Measurements from ENCODE around the gene ZMYM4. TPM values are rescaled to one million over a fixed set of nuclear protein-coding genes. Genes with fewer than 3 reads are reported as not detected.

The ZMYM4 gene
- polyA plus RNA-seq, 2 of the 4 experiments (the other 2 are of a cell fraction): 12.2 to 36.3 TPM

DNA sequence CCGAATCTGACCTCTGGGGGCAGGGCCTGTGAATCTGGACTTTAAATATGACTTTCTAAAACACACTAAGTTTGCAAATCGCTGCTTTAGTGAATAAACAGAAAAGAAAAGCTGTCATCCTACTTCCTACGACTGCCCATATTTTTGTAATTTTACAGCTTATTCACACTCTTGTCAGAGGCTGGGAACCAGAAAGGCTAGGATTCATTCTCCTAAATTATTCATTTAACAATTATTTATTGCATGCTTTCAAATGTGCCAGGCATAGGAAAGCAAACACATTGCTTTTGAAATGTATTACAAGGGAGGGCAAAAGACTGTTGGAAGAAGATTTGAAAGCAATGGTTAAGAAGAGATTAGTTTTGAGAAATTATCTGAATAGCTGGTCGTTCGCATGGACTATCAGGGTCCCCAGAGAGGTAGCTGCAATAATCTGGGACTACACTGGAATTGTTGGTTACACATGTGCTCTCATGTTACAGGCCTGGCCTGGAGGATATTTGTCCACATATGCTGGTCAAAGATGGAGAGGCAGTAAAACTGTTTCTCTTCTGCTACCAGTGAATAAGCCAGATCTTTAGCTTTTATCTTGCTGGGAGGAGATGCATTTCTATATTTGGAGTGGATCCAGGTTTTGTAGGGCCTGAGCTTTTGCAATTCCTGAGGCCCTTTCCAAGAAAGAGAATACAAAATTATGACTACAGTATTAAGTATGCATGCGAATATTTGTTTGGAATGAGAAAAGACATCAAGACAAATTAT, 46.0 kb upstream of the ZMYM4 start:
- no peak for ATAC-seq
- Histone ChIP-seq H3K4me3 (no peak overlapping the region), H3K4me1 (no peaks in the 10 kb centered on the region), H3K27ac (no peak overlapping the region), H3K9me3 (no peaks in the 10 kb centered on the region), H3K4me2 (no peak overlapping the region)
- TF ChIP-seq FOSB (CRISPR knock-in tag; IDR thresholded peaks at IDR 0.05) (no peak), TFCP2L1 (CRISPR knock-in tag; IDR thresholded peaks at IDR 0.05) (no peak), EHF (CRISPR knock-in tag; IDR thresholded peaks at IDR 0.05) (no peak), HOXA7 (CRISPR knock-in tag; IDR thresholded peaks at IDR 0.05) (no peak), TP53 (CRISPR knock-in tag; IDR thresholded peaks at IDR 0.05) (no peak), FOXS1 (CRISPR knock-in tag; IDR thresholded peaks at IDR 0.05) (no peak), ZFP36 (IDR thresholded peaks at IDR 0.05; ENCODE audit: borderline replicate concordance, partially characterized antibody) (no peak)
- TF ChIP-seq, protein P1, sequence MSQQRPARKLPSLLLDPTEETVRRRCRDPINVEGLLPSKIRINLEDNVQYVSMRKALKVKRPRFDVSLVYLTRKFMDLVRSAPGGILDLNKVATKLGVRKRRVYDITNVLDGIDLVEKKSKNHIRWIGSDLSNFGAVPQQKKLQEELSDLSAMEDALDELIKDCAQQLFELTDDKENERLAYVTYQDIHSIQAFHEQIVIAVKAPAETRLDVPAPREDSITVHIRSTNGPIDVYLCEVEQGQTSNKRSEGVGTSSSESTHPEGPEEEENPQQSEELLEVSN (IDR thresholded peaks at IDR 0.05; ENCODE audit: borderline replicate concordance, low read depth): no peak
- TF ChIP-seq, protein P2, sequence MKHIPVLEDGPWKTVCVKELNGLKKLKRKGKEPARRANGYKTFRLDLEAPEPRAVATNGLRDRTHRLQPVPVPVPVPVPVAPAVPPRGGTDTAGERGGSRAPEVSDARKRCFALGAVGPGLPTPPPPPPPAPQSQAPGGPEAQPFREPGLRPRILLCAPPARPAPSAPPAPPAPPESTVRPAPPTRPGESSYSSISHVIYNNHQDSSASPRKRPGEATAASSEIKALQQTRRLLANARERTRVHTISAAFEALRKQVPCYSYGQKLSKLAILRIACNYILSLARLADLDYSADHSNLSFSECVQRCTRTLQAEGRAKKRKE (CRISPR knock-in tag; IDR thresholded peaks at IDR 0.05; ENCODE audit: low read depth): no peak
- TF ChIP-seq, protein P3, sequence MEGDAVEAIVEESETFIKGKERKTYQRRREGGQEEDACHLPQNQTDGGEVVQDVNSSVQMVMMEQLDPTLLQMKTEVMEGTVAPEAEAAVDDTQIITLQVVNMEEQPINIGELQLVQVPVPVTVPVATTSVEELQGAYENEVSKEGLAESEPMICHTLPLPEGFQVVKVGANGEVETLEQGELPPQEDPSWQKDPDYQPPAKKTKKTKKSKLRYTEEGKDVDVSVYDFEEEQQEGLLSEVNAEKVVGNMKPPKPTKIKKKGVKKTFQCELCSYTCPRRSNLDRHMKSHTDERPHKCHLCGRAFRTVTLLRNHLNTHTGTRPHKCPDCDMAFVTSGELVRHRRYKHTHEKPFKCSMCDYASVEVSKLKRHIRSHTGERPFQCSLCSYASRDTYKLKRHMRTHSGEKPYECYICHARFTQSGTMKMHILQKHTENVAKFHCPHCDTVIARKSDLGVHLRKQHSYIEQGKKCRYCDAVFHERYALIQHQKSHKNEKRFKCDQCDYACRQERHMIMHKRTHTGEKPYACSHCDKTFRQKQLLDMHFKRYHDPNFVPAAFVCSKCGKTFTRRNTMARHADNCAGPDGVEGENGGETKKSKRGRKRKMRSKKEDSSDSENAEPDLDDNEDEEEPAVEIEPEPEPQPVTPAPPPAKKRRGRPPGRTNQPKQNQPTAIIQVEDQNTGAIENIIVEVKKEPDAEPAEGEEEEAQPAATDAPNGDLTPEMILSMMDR (IDR thresholded peaks at IDR 0.05): no peak
- 46% methylated on average over 6 of the region's 6 CpGs for WGBS (ENCODE audit: missing lambda C conversion rate)
- ChIA-PET CTCF (interaction anchor here (0.8 to 1.9 kb wide), 2 partner anchors 11 to 21 kb away, joined by 5 to 6 read pairs; no protein-coding TSS in a partner anchor), POLR2A (no interaction called here)
- no peak for DNase-seq (ENCODE audit: low read depth in 1 of 2, low spot score in 1 of 2)
- no peak for FAIRE-seq

DNA sequence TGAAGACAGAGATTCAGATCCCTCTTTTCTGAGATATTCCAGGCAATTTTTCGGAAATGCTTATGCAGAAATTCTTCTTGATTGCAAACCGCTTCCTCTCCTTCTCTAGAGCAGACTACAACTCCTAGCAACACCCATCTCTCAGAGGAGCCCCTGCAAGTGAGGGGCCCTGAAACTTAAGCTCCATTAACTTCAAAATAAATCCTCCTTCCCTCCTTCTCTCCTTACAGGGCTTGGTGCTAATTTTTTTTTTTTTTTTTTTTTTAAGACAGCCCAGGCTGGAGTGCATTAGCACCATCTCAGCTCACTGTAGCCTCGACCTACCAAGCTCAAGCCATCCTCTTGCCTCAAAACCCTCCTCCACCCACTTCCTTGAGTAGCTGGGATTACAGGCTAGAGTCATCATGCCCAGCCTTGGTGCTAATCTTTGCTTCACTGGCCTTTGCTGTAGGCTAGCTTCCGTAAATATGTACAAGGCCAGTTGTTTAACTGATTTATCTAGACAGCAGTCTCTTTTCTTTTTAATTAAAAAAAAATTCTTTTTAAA, 45.4 kb upstream of the ZMYM4 start:
- no peak overlapping the region for H3K4me2 ChIP-seq
- CTCF ChIA-PET: interaction anchor here (0.6 to 1.9 kb wide), 2 partner anchors 21 to 408 kb away, joined by 3 to 5 read pairs; no protein-coding TSS in a partner anchor
- FAIRE-seq (no peak), ATAC-seq (no peak), DNase-seq (ENCODE audit: low read depth in 1 of 2, low spot score in 1 of 2) (no peak)
- POLR2A ChIA-PET: no interaction called here
- no peak overlapping the region for H3K4me3 ChIP-seq
- 77% methylated on average over 4 of the region's 4 CpGs for WGBS (ENCODE audit: missing lambda C conversion rate)
- no peaks in the 10 kb centered on the region for H3K9me3 ChIP-seq
- TF ChIP-seq TFCP2L1 (CRISPR knock-in tag; IDR thresholded peaks at IDR 0.05): no peak
- no peak for TF ChIP-seq MAFK (IDR thresholded peaks at IDR 0.05; ENCODE audit: partially characterized antibody)
- TF ChIP-seq POLR2A (IDR thresholded peaks at IDR 0.05; ENCODE audit: low read length): no peak
- no peak overlapping the region for H3K27ac ChIP-seq
- no peaks in the 10 kb centered on the region for H3K4me1 ChIP-seq

DNA sequence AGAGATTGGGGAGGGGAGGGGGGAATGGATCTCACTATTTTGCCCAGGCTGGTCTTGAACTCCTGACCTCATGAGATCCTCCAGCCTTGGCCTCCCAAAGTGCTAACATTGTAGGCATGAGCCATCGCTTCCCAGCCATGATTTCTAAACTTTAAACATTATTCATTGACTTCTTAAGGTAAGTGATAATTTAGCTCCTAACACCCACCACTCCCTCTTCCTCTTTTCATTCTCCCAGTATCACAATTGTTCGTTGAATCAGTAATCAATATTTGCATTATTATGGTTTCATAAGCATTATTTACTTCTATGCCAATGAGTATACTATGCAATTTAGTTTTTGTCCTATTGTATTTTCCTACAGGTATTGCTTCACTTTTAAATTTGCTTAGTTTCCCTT, 42.0 kb upstream of the ZMYM4 start:
- no peak for ATAC-seq
- TF ChIP-seq, protein P4, sequence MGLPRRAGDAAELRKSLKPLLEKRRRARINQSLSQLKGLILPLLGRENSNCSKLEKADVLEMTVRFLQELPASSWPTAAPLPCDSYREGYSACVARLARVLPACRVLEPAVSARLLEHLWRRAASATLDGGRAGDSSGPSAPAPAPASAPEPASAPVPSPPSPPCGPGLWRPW (IDR thresholded peaks at IDR 0.05): no peak
- no peak for TF ChIP-seq RFX5 (IDR thresholded peaks at IDR 0.05)
- TF ChIP-seq HOXB5 (CRISPR knock-in tag; IDR thresholded peaks at IDR 0.05): no peak
- TF ChIP-seq, protein P5, sequence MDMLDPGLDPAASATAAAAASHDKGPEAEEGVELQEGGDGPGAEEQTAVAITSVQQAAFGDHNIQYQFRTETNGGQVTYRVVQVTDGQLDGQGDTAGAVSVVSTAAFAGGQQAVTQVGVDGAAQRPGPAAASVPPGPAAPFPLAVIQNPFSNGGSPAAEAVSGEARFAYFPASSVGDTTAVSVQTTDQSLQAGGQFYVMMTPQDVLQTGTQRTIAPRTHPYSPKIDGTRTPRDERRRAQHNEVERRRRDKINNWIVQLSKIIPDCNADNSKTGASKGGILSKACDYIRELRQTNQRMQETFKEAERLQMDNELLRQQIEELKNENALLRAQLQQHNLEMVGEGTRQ (IDR thresholded peaks at IDR 0.05): no peak
- no peak for TF ChIP-seq JUNB (IDR thresholded peaks at IDR 0.05)
- no peak for TF ChIP-seq CHD2 (IDR thresholded peaks at IDR 0.05; ENCODE audit: low read length, partially characterized antibody)
- no peak for TF ChIP-seq TP53 (CRISPR knock-in tag; IDR thresholded peaks at IDR 0.05)
- TF ChIP-seq FOXS1 (CRISPR knock-in tag; IDR thresholded peaks at IDR 0.05): no peak
- TF ChIP-seq MAZ (IDR thresholded peaks at IDR 0.05; ENCODE audit: borderline replicate concordance, low read depth, low read length): no peak
- TF ChIP-seq RARB (CRISPR knock-in tag; IDR thresholded peaks at IDR 0.05): no peak

More for the DNA sequence above, 42.0 kb upstream of the ZMYM4 start:
- no peaks in the 10 kb centered on the region for H3K9me3 ChIP-seq
- H3K4me2 ChIP-seq: no peak overlapping the region
- WGBS (ENCODE audit: missing lambda C conversion rate): 59% methylated on average over 2 of the region's 2 CpGs
- ChIA-PET CTCF (interaction anchor here (0.6 kb wide), 1 partner anchor 813 kb away, joined by 3 read pairs; no protein-coding TSS in a partner anchor), POLR2A (no interaction called here)
- no peaks in the 10 kb centered on the region for H3K4me1 ChIP-seq
- DNase-seq (ENCODE audit: low read depth in 1 of 2, low spot score in 1 of 2) (no peak), FAIRE-seq (no peak)
- no peak overlapping the region for H3K4me3 ChIP-seq
- no peak overlapping the region for H3K27ac ChIP-seq

Measured in A549 (cell line).